Activated naive CD4-positive, alpha-beta T cell treated with anti-CD3 and anti-CD28 coated beads, Interleukin-2, amount 50 U/mL, for 24 hours (primary cell): Measurements from ENCODE around the gene TMEM94.

Source experiments
- H3K27ac Mint-ChIP-seq: one replicate; pipeline ENCODE4 v1.8.0; 2021; ENCODE audit warnings: mild to moderate bottlenecking, mixed read lengths
- H3K27me3 Mint-ChIP-seq: one replicate; pipeline ENCODE4 v1.8.0; 2021; ENCODE audit warnings: mixed read lengths
- H3K36me3 Mint-ChIP-seq: one replicate; pipeline ENCODE4 v1.8.0; 2021; ENCODE audit warnings: mixed read lengths
- H3K4me1 Mint-ChIP-seq: one replicate; pipeline ENCODE4 v1.8.0; 2021; ENCODE audit warnings: mixed read lengths
- H3K4me3 Mint-ChIP-seq: one replicate; pipeline ENCODE4 v1.8.0; 2021; ENCODE audit warnings: mild to moderate bottlenecking, mixed read lengths
- H3K9me3 Mint-ChIP-seq: one replicate; pipeline ENCODE4 v1.8.0; 2021; ENCODE audit warnings: mixed read lengths

The TMEM94 gene

DNA sequence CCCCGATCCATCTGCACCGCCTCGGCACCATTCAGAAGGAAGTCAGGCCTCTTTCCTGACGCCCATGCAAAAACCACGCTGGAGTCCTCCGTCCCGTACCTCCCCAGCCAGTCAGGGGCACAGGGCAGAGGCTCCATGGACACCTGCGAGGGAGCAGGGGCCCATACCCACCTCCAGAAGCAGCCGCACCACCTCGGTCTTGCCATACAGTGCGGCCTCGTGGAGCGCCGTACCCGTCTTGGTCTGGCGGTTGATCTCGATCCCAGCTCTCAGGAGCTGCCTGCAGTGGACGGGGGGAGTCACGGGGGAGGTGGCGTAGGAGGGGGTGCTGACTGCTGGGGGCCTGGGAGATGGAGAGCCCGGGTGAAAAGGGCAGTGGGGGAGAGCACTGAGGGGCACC, 49.7 kb downstream of the TMEM94 start:
- Mint-ChIP-seq H3K4me3 (no peak overlapping the region), H3K4me1 (no peaks in the 10 kb centered on the region), H3K9me3 (no peaks in the 10 kb centered on the region), H3K27me3 (no peaks in the 10 kb centered on the region), H3K27ac (no peak overlapping the region), H3K36me3 (no peaks in the 10 kb centered on the region)

DNA sequence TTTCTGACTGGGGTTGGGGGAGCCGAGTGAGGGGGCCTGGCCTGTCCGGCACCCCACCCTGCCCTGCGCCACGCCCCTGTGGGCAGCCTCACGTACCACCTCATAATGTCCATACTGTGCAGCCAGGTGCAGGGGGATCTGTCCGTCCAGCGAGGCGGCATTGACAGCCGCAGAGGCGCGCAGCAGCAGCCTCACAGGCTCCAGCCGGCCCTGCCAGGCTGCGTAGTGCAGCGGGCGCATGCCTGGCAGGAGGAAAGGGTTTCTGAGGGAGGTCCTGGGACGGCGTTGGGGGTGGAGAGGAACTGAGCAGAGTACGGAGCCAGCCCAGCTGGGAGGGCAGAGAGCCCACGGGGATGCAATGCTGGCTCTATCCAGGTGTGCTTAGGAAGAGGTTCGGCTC, 50.5 kb downstream of the TMEM94 start:
- Mint-ChIP-seq H3K4me1 (no peaks in the 10 kb centered on the region), H3K27ac (no peak overlapping the region), H3K27me3 (no peaks in the 10 kb centered on the region), H3K4me3 (no peak overlapping the region), H3K9me3 (no peaks in the 10 kb centered on the region), H3K36me3 (no peaks in the 10 kb centered on the region)

DNA sequence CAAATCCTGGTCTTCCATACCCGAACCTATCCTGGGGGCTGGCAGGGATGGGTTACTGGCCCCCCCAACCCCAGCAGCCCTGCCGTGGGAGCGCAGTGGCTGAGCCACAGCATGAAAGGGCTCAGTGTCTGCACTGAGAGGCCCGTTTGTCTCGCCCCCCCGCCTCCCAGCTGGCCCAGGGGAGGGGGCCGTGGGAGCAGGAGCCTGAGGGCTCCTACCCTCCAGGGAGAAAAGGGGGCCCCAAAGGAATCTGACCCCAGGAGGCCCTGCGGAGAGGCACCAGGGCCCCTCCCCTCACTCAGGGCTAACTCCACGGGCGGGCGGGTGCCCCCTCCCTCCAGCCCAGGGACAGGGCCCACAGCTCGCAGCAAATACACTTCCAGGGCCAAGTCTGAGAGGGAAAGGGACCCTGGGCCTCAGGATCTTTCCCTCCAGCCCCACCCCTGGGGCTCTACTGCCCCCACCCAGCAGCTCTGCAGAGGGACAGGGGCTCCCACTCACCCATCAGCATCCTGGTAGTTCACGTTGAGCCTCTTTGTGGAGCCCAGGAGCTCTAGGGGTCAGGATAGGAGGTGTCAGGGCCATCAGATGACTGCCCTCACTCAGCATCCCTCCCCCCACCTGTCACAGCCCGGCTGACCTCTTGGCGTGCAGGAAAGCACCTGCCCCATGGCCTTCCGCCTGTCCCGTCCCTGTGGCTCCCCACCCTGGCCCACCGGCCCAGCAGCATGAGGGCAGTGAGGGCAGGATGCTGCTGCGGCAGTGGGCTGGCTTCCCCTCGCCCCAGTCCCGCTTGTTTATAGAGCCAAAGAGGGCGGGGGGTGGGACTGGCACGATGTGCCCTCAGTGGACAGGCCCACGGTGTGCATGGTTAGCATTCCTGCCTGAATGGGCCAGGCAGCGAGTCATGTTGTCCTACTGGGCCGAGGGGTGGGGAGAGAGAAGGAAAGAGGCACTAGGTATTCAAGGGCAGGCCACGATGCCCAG, 51.6 kb downstream of the TMEM94 start:
- H3K27me3 Mint-ChIP-seq = no peaks in the 10 kb centered on the region
- H3K4me1 Mint-ChIP-seq = no peaks in the 10 kb centered on the region
- no peaks in the 10 kb centered on the region for H3K9me3 Mint-ChIP-seq
- H3K4me3 Mint-ChIP-seq = no peak overlapping the region
- no peaks in the 10 kb centered on the region for H3K36me3 Mint-ChIP-seq
- no peak overlapping the region for H3K27ac Mint-ChIP-seq

DNA sequence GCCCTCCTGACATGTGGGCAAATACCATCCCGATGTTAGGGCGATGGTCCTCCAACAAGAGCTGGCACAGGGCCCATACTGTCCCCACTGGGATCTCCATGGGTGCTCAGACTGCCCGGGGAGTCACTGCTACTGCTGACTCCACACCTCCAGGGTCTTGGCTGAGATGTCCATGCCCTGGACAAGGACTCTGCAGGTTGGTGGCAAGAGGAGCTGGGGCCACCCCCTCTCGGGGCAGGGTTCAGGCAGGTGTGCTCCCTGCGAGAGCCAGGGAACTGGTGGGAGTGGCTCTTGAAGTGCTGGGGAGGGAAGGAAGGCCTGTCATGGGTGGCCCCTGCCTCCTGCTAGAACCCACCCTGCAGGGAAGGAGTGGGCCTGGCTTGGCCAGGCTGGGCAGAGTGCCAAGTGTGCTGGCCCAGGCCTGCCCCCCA, 52.5 kb downstream of the TMEM94 start:
- Mint-ChIP-seq H3K36me3 (no peaks in the 10 kb centered on the region), H3K27me3 (no peaks in the 10 kb centered on the region), H3K9me3 (no peaks in the 10 kb centered on the region), H3K27ac (no peak overlapping the region), H3K4me3 (no peak overlapping the region), H3K4me1 (no peaks in the 10 kb centered on the region)

- Mint-ChIP-seq H3K27me3 (no peaks in the 10 kb centered on the region), H3K4me1 (no peaks in the 10 kb centered on the region), H3K27ac (peak overlapping the region; percentile 12), H3K9me3 (no peaks in the 10 kb centered on the region), H3K36me3 (no peaks in the 10 kb centered on the region), H3K4me3 (no peak overlapping the region)
These were observed 53.3 kb downstream of the TMEM94 start for GRCh38 chr17:75509528-75510258.

DNA sequence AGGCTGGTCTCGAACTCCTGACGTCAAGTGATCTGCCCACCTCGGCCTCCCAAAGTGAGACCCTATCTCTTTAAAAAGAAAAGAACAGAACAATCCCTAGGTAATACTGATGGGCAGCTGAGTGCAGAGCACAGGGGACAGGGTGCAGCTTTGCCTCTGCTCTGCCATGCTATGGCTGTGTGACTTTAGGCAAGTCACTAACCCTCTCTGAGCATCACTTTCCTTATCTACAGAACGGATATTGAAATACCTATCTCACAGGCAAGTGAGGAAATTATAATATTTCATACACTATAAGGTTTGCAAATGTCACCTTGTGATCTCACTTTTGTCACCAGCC, 54.8 kb downstream of the TMEM94 start:
- no peaks in the 10 kb centered on the region for H3K36me3 Mint-ChIP-seq
- H3K27me3 Mint-ChIP-seq = no peaks in the 10 kb centered on the region
- no peaks in the 10 kb centered on the region for H3K9me3 Mint-ChIP-seq
- H3K4me1 Mint-ChIP-seq = no peaks in the 10 kb centered on the region
- H3K27ac Mint-ChIP-seq = no peak overlapping the region
- H3K4me3 Mint-ChIP-seq = no peak overlapping the region

DNA sequence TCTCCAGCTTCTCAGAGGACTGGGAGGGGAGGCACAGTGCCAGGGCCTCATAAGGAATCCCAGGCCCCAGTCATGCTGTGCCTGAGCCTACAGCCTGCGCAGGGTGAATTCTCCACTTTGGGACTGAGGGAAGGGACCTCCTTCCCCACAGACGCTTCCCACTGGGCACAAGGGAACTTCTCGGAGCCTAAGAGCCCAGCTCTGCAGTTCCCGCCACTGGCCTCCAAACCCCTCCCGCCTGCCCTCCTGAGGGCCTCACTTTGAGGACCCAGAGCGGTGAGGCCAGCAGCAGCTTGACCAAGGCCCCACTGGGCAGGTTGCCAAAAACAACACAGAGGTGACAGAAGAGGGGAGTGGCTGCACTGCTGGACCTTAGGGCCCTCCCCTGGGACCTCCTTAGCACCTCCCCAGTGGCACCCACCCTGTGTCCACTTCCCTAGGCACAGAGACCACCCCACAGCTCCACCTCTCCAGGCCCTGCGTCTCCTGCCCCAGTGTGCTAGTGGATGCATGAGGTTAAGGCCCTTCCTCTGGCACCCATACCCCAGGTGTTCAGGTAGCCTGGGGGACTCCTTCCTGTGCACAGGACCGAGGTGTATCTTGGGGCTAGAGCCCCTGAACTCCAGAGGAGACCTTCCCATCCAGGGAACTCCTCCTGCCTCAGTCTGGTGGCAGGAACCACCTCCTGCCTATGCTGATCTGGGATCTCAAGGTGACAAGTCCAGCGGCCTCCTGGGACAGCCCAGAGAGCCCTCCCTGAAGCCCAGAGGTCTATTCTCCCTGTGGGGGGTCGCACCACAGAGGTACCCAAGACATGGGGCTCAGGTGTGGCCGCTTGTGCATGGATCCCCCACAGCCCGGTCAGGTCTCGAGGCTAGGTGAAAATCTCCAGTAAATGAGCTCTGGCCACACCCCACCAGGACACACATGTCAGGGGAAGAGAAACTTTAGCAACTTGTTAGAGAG, 55.5 kb downstream of the TMEM94 start:
- Mint-ChIP-seq H3K36me3 (no peaks in the 10 kb centered on the region), H3K27ac (peak overlapping the region; percentile 35), H3K4me1 (no peaks in the 10 kb centered on the region), H3K4me3 (no peak overlapping the region), H3K27me3 (no peaks in the 10 kb centered on the region), H3K9me3 (no peaks in the 10 kb centered on the region)

DNA sequence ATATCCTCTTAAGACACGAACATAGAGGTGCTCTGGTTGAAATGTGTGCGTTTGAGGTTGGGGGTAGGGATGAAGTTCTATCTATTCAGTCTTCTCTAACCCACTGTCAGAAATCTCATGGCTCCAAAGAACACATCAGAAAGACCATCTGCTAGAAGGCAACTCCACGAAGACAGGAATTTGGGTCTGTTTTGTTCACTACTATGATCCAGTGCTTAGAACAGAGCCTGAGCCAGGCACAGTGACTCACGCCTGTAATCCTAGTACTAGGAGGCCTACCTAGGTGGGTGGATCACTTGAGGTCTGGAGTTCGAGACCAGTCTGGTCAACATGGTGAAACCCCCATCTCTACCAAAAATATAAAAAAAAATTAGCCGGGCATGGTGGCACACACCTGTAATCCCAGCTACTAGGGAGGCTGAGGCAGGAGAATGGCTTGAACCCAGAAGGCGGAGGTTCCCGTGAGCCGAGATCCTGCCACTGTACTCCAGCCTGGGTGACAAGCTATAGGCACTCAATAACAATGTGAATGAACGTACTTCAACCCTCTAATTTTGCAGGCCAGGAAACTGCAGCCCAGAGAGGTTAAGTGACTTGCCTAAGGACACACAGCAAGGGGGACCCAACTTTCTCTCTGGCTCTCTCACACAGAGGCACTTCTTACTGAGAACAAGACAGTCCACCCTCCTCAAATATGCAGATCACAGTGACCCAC, 56.6 kb downstream of the TMEM94 start:
- H3K27ac Mint-ChIP-seq = no peak overlapping the region
- no peaks in the 10 kb centered on the region for H3K27me3 Mint-ChIP-seq
- peaks cover 5% of the 10 kb centered on the region for H3K36me3 Mint-ChIP-seq
- no peaks in the 10 kb centered on the region for H3K9me3 Mint-ChIP-seq
- peaks cover 11% of the 10 kb centered on the region for H3K4me1 Mint-ChIP-seq
- H3K4me3 Mint-ChIP-seq = no peak overlapping the region

- Mint-ChIP-seq H3K27me3 (no peaks in the 10 kb centered on the region), H3K27ac (no peak overlapping the region), H3K4me1 (peaks cover 16% of the 10 kb centered on the region), H3K9me3 (no peaks in the 10 kb centered on the region), H3K4me3 (no peak overlapping the region), H3K36me3 (peaks cover 10% of the 10 kb centered on the region)
These were observed 57.2 kb downstream of the TMEM94 start for GRCh38 chr17:75513641-75514000.

DNA sequence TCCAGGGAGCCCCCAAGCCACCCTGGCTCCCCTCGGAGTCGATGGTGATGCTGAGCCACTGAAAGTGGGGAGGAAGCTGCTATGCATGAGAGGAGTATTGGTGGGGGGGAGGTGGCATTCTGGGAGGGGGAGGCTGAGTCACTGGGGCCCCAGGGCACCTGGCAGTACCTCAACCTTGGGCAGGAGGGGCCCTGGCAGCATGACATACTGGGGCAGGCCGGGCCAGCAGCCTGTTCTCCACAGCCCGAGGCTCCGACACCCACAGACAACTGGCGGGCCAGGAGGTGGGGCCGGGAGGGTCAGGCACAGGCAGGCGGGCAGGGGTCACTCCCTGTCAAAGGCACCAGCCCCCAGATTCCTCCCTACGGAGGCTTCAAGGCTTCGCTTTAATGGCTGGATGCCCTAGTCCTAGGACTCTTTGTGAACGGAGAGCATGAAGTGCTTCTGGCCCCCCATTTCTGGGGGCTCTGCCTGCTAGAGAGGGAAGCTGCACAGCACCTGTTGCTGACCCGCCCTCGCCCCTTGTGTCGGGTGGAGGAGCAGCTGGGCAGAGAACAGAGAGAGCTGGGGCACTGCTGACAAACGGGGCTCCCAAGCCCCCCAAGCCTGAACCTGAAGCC, 58.0 kb downstream of the TMEM94 start:
- H3K36me3 Mint-ChIP-seq = peaks cover 10% of the 10 kb centered on the region
- peaks cover 23% of the 10 kb centered on the region for H3K4me1 Mint-ChIP-seq
- peak overlapping the region; percentile 62 for H3K4me3 Mint-ChIP-seq
- no peaks in the 10 kb centered on the region for H3K27me3 Mint-ChIP-seq
- no peaks in the 10 kb centered on the region for H3K9me3 Mint-ChIP-seq
- H3K27ac Mint-ChIP-seq = no peak overlapping the region

DNA sequence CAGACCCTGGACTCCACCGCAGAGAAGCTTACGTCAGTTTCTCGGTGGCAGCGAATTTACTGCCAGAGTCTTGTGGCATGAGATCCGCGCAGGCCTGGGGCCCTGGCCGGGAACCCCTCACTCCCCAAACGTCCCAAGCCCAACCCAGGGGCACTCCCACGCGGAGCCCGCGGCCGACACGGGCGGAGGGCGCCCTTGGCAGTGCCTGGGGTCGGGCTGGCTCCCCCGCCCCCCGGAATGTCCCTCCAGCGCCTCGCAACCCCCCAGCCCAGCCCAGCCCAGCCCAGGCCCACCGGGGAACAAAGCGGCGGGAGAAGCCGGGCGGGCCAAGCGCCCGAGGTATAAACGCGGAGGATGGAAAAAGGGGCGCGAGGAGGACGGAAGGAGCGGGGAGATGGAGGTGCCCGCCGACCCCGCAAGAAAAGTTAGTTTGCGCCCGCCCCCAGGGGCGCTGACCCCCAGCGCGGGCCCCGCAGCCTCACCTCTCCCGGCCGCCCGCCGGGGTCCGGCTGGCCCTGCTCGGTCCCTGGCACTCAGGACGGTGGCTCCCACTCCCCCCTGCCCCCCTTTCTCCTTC, 58.6 kb downstream of the TMEM94 start:
- Mint-ChIP-seq H3K9me3 (no peaks in the 10 kb centered on the region), H3K4me1 (peaks cover 23% of the 10 kb centered on the region), H3K27me3 (no peaks in the 10 kb centered on the region), H3K36me3 (peaks cover 10% of the 10 kb centered on the region), H3K4me3 (peak overlapping the region; percentile 81), H3K27ac (no peak overlapping the region)

- Mint-ChIP-seq H3K9me3 (no peaks in the 10 kb centered on the region), H3K4me1 (peaks cover 23% of the 10 kb centered on the region), H3K27ac (no peak within 1 kb of the TSS), H3K27me3 (no peaks in the 10 kb centered on the region), H3K36me3 (peaks cover 10% of the 10 kb centered on the region), H3K4me3 (peak within 1 kb of the TSS; percentile 81)
These were observed 59.2 kb downstream of the TMEM94 start, which contains the start of gene CASKIN2 for GRCh38 chr17:75515496-75516254. Gene CASKIN2, minus strand, starts transcription at chr17:75515537. Its CDS starts 1,733 bp downstream, at chr17:75513804.

DNA sequence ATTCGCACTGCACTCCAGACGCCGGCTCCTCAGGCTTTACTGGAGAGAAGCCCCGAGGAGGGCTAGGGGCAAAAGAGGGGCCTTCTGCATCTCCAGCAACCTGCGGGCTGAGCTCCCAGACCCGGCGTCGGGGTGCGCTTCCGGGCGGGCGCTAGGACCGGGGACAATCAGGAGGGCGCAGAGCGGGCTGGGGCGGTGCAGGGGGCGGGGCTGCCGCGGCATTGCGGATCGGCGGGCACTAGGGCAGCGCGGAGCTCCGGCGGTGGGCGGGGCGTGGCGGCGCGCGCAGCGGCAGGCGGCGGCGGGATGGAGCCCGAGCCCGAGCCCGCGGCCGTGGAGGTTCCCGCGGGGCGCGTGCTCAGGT, 59.8 kb downstream of the TMEM94 start, which contains the start of gene TSEN54:
Gene TSEN54 (plus strand): TSS at position 274 of the 364 bp plus-strand sequence. CDS start 33 bp downstream, at position 307.
- no peaks in the 10 kb centered on the region for H3K9me3 Mint-ChIP-seq

More for the DNA sequence above, 59.8 kb downstream of the TMEM94 start, which contains the start of gene TSEN54:
- H3K4me1 Mint-ChIP-seq = peaks cover 23% of the 10 kb centered on the region
- peak within 1 kb of the TSS; percentile 81 for H3K4me3 Mint-ChIP-seq
- H3K27ac Mint-ChIP-seq = no peak within 1 kb of the TSS
- H3K27me3 Mint-ChIP-seq = no peaks in the 10 kb centered on the region
- peaks cover 10% of the 10 kb centered on the region for H3K36me3 Mint-ChIP-seq
